ENCODE measurements around the gene CDC23.

CDC23 gene

GRCh38 chr5:138138949-138139780 is 74.0 kb downstream of the CDC23 start, which contains the start of gene NME5:
TSS of gene NME5 (minus strand) at chr5:138139428. CDS start at chr5:138138780, 648 bp downstream.
- no peak for DNase-seq

Measured in activated CD4-positive, CD25-positive, alpha-beta regulatory T cell (primary cell).